Neural cell (in vitro differentiated cells): ENCODE measurements around the gene ISY1.
"Not testable (repeated sequence)": the region's sequence is repeated elsewhere in the genome, so short reads cannot be mapped to it uniquely, and the experiment has no call there.

Experiments
- CTCF ChIP-seq: fragments of 450-650 bp; IDR thresholded peaks from 2 replicates; pipeline ENCODE4 v1.5.1; 2014; ENCODE audit warnings: antibody characterized with exemption, mild to moderate bottlenecking, moderate library complexity; ENCODE audit not compliant: poor library complexity, severe bottlenecking
- EP300 ChIP-seq: fragments of 450-650 bp; conservative IDR thresholded peaks from 2 replicates; pipeline ENCODE4 v1.6.1; 2014; ENCODE audit warnings: antibody characterized with exemption, mild to moderate bottlenecking, moderate library complexity; ENCODE audit not compliant: poor library complexity, severe bottlenecking
- MXI1 ChIP-seq: fragments of 450-650 bp; conservative IDR thresholded peaks from 2 replicates; pipeline ENCODE4 v1.6.1; 2014; ENCODE audit warnings: antibody characterized with exemption, mild to moderate bottlenecking; ENCODE audit not compliant: poor library complexity, severe bottlenecking
- POLR2AphosphoS5 ChIP-seq: IDR thresholded peaks from 2 replicates; pipeline ENCODE4 v1.6.1; 2012
- RAD21 ChIP-seq: fragments of 450-650 bp; conservative IDR thresholded peaks from 2 replicates; pipeline ENCODE4 v1.6.1; 2014; ENCODE audit warnings: antibody characterized with exemption, mild to moderate bottlenecking, moderate library complexity
- REST ChIP-seq: IDR thresholded peaks from 2 replicates; pipeline ENCODE4 v1.6.1; 2012; ENCODE audit warnings: borderline replicate concordance

- TF ChIP-seq RAD21, CTCF, POLR2AphosphoS5, EP300, MXI1, REST: not testable (repeated sequence)
Observed at GRCh38 chr3:129189793-129190192, 28.9 kb upstream of the ISY1 start.
